Measurements from ENCODE around the gene IL4R. TPM values are rescaled to one million over a fixed set of nuclear protein-coding genes. Genes with fewer than 3 reads are reported as not detected.

IL4R gene
- total RNA-seq, 1 experiment from 2014 or later: 28.9 TPM

GRCh38 chr16:27304881-27305745 is 8.7 kb upstream of the IL4R start:
- TF ChIP-seq TCF7L2 (IDR thresholded peaks at IDR 0.05; ENCODE audit: low read depth, low read length): no peak
- no peak for TF ChIP-seq POLR2AphosphoS5 (IDR thresholded peaks at IDR 0.05; ENCODE audit: low read depth, low read length)
- no peak for TF ChIP-seq SIN3A (IDR thresholded peaks at IDR 0.05; ENCODE audit: borderline replicate concordance, insufficient read depth, low read depth, low read length)
- no peak for TF ChIP-seq CTCF (IDR thresholded peaks at IDR 0.05)
- TF ChIP-seq REST (IDR thresholded peaks at IDR 0.05; ENCODE audit: insufficient read depth in 1 of 2, low read depth in 2 of 2, low read length in 1 of 2): no peak
- in situ Hi-C loops (cut with HindIII; ENCODE audit: low pct_unique_long_range_greater_than_20kb, low sequenced_read_pairs) (no loop called here), intact Hi-C loops (cut with micrococcal nuclease; ENCODE audit: unreplicated experiment) (no loop called here)
- Histone ChIP-seq H3K27me3 (ENCODE audit: control insufficient read depth, insufficient read depth, low read length) (no peaks in the 10 kb centered on the region), H3K27ac (ENCODE audit: low read length) (no peak overlapping the region), H3K36me3 (ENCODE audit: control insufficient read depth, insufficient read depth, low read length) (no peaks in the 10 kb centered on the region), H3K4me1 (ENCODE audit: control insufficient read depth, insufficient read depth, low read length) (no peaks in the 10 kb centered on the region), H3K4me3 (ENCODE audit: low read depth in 2 of 2, low read length in 2 of 2) (no peak overlapping the region), H3K9me3 (ENCODE audit: control insufficient read depth, insufficient read depth, low read depth, low read length) (no peaks in the 10 kb centered on the region)
- no TSS peak for BruUV-seq (replicated peaks)
- POLR2A ChIA-PET: no interaction called here
- CTCF ChIA-PET: no interaction called here
- DNase-seq (ENCODE audit: low read depth, low spot score) (no peak), ATAC-seq (no peak)

- ChIA-PET CTCF (no interaction called here), POLR2A (no interaction called here)
- no peak for TF ChIP-seq SIN3A (IDR thresholded peaks at IDR 0.05; ENCODE audit: borderline replicate concordance, insufficient read depth, low read depth, low read length)
- no peak for TF ChIP-seq REST (IDR thresholded peaks at IDR 0.05; ENCODE audit: insufficient read depth in 1 of 2, low read depth in 2 of 2, low read length in 1 of 2)
- no peak for TF ChIP-seq TCF7L2 (IDR thresholded peaks at IDR 0.05; ENCODE audit: low read depth, low read length)
- no peak for TF ChIP-seq CTCF (IDR thresholded peaks at IDR 0.05)
- TF ChIP-seq POLR2AphosphoS5 (IDR thresholded peaks at IDR 0.05; ENCODE audit: low read depth, low read length): no peak
- Histone ChIP-seq H3K4me1 (ENCODE audit: control insufficient read depth, insufficient read depth, low read length) (no peaks in the 10 kb centered on the region), H3K9me3 (ENCODE audit: control insufficient read depth, insufficient read depth, low read depth, low read length) (no peaks in the 10 kb centered on the region), H3K27me3 (ENCODE audit: control insufficient read depth, insufficient read depth, low read length) (no peaks in the 10 kb centered on the region), H3K4me3 (ENCODE audit: low read depth in 2 of 2, low read length in 2 of 2) (no peak overlapping the region), H3K27ac (ENCODE audit: low read length) (no peak overlapping the region), H3K36me3 (ENCODE audit: control insufficient read depth, insufficient read depth, low read length) (no peaks in the 10 kb centered on the region)
- DNase-seq (ENCODE audit: low read depth, low spot score) (no peak), ATAC-seq (no peak)
- BruUV-seq (replicated peaks): no TSS peak
- in situ Hi-C loops (cut with HindIII; ENCODE audit: low pct_unique_long_range_greater_than_20kb, low sequenced_read_pairs): no loop called here
- intact Hi-C loops (cut with micrococcal nuclease; ENCODE audit: unreplicated experiment): no loop called here
Observed at GRCh38 chr16:27305839-27306442, 7.8 kb upstream of the IL4R start.

All from Panc1 (cell line).